Epithelial cell of proximal tubule (primary cell): ENCODE data around the gene ANKRD63. TPM values are rescaled to one million over a fixed set of nuclear protein-coding genes. Genes with fewer than 3 reads are reported as not detected.

ENCODE experiments used
- DNase-seq: peaks from one replicate; pipeline ENCODE4 v3.0.0-alpha.2; 2011; ENCODE audit warnings: low read depth
- H3K4me3 ChIP-seq: 2 replicates; pipeline ENCODE4 v1.5.1; 2011; ENCODE audit warnings: low read depth, mild to moderate bottlenecking, low read length
- total RNA-seq: library from RNA; depleted of rRNA; stranded (reverse); fragments of >200 nt; gene quantifications from 2 replicates; pipeline ENCODE4 v1.2.3, GENCODE V29; 2015
- TF ChIP-seq, protein P1 (sequence below): conservative IDR thresholded peaks from 2 replicates; pipeline ENCODE4 v1.5.1; 2012; ENCODE audit warnings: low read depth, mild to moderate bottlenecking, low read length

The ANKRD63 gene
- total RNA-seq, 1 donor from 2014 or later, result not detected

DNA sequence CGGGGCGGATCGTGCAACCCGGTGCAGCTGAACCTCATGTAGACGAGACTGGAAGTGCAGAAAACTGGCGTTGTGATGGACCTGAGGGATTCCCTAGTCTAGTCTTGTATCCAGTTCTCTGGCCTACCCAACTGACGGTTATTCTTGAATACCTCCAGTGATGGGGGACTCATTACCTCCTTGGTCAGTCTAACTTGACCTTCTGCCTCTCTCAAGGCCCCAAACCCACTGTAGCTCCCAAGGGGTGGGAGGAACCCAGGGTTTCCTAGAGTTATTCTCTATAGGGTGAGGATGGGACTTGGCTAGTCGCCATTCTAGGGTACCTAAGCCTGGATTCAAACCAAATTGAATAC lies 32.6 kb downstream of the ANKRD63 start:
- TF ChIP-seq, protein P1, sequence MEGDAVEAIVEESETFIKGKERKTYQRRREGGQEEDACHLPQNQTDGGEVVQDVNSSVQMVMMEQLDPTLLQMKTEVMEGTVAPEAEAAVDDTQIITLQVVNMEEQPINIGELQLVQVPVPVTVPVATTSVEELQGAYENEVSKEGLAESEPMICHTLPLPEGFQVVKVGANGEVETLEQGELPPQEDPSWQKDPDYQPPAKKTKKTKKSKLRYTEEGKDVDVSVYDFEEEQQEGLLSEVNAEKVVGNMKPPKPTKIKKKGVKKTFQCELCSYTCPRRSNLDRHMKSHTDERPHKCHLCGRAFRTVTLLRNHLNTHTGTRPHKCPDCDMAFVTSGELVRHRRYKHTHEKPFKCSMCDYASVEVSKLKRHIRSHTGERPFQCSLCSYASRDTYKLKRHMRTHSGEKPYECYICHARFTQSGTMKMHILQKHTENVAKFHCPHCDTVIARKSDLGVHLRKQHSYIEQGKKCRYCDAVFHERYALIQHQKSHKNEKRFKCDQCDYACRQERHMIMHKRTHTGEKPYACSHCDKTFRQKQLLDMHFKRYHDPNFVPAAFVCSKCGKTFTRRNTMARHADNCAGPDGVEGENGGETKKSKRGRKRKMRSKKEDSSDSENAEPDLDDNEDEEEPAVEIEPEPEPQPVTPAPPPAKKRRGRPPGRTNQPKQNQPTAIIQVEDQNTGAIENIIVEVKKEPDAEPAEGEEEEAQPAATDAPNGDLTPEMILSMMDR, result no peak
- H3K4me3 ChIP-seq, result no peak overlapping the region
- no peak for DNase-seq

DNA sequence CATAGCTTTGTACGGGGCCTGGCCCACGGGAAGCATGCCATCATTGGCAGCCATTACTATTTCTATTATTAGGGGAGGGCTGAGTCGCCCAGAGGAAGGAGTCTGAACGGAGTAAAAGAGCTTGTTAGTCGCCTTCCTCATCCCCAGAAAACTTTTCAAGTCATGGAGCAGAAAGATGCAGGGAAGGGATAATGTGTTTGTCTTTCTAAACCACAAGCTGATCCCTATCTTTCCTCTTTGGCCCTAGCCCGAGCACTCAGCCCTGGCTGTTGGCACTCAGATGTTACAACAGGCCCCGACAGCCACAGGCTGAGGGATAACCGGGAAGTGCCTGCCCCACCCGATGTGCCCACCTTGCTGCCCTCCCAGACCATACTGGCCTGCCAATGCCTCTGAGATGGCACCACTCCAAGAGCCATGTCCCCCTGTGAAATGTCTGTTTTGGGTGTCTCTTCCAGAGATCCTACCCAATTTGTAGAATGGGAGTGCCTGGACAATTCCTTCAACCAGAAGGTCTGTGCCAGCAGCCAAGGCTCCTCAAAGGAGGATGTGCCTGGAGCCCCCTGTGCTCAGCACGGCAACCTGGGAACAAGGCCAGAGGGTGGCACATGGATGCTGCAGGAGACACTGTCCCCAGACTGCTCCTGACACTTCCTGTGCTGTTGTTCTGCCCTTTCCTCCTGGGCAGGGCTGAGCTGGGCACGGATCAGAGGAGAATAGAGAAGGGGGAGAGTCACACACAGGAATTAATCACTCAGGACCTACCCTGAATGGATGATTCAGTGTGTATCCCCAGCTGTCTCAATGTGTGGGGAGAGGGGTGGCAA lies 33.2 kb downstream of the ANKRD63 start:
- DNase-seq, result no peak
- no peak overlapping the region for H3K4me3 ChIP-seq
- TF ChIP-seq, protein P1, result no peak

DNA sequence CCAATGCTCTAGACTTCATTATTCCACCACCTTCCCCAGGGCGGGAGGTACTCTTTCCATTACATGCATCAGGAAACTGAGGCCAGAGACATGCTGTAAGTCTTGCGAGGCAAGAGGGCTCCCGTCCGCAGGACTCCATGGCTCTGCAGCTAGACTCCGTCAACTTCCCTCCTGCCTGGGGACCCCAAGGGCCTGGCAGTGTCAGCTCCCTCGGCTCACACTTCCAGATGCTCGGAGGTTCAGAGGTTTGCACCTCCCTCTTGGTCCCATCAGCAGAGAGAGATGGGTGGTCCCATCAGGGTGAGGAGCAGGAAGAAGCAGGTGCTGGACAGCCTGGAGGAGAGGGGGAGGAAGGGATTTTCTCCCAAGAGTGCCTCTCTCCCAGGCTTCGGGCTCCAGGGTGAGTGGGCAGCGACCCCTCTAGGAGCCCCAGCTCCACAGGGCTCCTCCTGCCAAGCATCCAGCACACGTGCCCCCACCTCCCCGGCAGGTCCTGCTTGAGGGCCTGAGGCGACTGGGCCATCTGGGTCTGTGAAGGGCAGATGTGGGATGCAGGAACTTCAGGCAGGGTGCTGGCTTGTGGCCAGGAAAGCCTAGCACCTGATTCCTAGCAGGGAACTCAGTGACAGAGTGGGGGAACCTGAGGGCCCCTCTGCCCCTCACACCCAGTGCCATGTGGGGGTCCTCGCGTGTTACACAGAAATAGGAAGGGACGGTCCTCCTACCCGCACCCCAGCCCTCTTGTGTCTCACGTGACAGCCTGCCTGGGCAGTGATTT lies 34.7 kb downstream of the ANKRD63 start:
- TF ChIP-seq, protein P1, result no peak
- no peak overlapping the region for H3K4me3 ChIP-seq
- DNase-seq, result no peak

DNA sequence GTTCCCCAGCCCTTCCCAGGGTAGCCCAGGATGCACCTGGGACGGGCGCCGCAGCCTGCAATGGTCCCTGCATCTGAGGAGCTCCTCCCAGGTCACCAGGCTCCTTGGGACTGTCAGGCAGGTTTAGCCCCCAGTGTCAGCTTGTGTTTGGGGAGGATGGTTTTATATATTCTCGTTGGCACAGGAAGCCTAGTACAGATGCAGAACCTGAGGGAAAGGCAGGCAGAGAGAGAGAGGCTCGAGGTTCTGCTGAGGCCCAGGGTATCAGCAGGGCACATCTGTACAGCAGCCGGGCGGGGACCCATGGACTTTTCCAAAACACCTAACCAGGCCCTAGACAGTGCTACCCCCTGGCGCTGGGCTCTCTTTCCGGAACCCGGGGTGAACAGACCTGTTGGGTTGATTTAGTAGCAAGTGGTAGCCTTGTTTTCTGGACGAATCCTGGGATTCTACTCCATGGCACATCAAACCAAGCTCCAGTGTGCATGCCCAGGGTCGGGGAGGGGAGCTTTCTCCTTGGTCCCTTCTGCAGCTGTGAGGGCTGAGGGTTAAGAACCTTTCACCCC lies 35.4 kb downstream of the ANKRD63 start:
- no peak overlapping the region for H3K4me3 ChIP-seq
- DNase-seq, result no peak
- TF ChIP-seq, protein P1, result no peak

DNA sequence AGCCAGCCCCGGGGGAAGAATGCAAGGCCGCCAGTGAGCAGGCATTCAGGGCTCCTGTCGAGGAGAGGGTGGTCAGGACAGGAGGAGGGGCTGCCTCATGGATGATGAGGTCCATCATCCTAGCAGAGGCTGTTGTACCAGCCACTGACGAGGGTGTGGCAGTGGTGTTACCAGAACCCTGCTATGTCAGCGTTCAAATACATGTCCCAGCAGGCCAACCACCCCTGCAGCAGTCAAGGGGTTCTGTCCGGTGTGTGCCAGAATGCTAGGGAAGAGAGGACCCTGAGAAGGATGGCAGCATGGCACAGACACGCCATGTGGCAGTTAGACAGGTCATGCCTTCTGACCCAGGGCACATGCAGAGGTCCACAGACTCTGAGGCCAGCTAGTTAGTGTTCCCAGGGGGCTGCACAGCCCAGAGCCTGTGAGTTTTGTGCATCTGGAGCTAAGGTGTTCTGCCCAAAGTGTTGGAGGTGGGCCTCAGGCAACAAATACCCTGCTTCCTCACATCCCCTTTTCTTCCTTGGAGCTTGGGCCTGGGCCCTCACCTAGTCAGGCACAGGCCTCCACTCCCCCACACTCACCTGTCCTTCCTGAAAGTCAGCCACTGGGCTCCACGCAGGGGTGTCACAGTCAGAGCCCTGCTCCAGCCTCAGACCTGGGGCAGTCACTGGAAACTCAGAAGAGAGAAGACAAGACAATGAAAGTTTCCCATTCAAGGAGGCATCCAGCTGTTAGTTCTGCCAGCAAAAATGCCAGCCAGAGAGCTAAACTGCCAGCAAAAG lies 36.2 kb downstream of the ANKRD63 start:
- TF ChIP-seq, protein P1, result no peak
- H3K4me3 ChIP-seq, result no peak overlapping the region
- DNase-seq, result no peak

DNA sequence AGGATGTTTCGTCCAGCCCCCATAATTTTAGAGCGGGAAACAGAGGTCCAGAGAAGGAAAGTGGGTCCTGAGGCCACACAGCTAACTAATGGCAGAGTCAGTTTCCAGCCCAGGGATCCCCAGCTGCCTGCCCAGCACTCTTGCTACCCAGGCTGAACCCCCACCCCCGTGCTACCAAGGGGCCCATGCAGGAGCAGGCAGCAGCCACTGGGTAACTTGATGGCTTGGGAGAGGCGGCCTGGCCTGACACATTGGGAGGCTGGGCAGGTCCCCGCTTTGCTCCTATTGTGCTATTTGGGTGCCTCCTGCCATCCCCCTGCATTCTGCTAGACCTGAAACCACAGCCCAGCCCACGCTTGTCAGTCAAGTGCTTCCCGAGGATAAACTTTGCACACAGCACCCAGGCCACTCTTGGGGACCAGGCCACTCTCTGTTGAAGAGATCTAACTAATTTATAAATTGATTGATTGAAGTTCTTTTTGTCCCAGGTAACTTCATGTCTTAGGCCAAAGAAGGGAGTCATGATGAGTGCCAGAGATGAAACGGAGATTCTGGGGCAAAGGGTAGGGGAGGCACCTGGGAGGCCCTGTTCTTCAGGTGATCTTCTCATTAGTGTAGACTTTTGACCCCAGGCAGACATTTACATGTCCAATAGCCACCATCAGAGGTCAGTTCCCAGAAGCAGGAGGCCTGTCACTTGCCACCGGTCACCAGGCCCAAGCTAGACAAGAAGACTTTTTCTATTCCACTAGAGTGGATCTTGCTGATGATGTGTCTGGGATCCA lies 37.0 kb downstream of the ANKRD63 start:
- no peak for DNase-seq
- no peak overlapping the region for H3K4me3 ChIP-seq
- TF ChIP-seq, protein P1, result no peak
